ENCODE data around the gene KCNN3. TPM values are rescaled to one million over a fixed set of nuclear protein-coding genes. Genes with fewer than 3 reads are reported as not detected.

Gene KCNN3
- total RNA-seq, 1 donor: 0.09 TPM

DNA sequence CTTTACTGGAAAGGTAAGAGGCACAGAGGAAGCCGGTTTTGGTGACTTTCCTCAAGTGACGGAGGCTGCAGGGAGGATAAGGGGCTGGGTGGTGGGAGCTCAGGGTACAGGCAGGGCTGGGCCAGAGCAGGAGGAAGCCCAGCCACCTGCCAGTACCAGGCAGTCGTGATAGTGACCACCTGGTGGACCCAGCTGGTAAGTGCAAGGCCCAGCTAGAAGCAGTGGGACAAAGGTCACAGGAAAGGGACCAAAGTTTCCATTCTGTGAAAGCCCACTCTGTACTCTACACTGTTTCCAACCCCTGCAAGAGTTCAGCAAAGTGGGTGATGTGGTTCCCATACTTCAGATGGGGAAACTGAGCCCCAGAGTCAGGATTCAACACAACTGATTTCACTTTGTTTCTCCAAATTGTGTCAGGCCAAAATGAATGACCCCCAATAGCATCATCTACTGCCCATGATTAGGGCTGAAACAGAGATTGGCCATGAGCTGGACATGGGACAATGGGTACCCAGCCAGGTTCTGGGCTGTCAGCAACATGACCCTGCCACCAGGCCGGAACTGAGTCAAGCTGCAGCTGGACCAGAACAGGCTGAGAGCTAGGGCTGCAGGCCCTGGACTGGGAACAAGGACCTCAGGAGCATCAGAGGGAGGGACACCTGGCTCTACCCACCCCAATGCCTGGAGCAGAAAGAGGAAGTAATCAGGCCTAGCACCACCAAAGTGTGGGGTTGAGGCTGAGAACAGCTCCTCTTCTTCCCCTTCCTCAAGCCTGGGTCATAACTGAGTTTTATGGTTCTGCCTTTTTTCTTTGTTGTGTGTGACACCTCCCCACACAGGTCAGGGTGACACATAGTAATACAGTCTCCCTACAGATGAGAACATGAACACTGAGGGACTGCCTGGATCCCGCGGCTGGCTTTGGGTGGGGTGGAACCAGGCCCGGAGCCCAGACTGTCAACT is 50.2 kb downstream of the KCNN3 start:
- TF ChIP-seq, protein P1, sequence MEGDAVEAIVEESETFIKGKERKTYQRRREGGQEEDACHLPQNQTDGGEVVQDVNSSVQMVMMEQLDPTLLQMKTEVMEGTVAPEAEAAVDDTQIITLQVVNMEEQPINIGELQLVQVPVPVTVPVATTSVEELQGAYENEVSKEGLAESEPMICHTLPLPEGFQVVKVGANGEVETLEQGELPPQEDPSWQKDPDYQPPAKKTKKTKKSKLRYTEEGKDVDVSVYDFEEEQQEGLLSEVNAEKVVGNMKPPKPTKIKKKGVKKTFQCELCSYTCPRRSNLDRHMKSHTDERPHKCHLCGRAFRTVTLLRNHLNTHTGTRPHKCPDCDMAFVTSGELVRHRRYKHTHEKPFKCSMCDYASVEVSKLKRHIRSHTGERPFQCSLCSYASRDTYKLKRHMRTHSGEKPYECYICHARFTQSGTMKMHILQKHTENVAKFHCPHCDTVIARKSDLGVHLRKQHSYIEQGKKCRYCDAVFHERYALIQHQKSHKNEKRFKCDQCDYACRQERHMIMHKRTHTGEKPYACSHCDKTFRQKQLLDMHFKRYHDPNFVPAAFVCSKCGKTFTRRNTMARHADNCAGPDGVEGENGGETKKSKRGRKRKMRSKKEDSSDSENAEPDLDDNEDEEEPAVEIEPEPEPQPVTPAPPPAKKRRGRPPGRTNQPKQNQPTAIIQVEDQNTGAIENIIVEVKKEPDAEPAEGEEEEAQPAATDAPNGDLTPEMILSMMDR (IDR thresholded peaks at IDR 0.05; ENCODE audit: insufficient read depth, low read length): peak; percentile 55
- DNase-seq (ENCODE audit: low read depth): no peak
- H3K4me3 ChIP-seq (ENCODE audit: low read depth, low read length): no peak overlapping the region

DNA sequence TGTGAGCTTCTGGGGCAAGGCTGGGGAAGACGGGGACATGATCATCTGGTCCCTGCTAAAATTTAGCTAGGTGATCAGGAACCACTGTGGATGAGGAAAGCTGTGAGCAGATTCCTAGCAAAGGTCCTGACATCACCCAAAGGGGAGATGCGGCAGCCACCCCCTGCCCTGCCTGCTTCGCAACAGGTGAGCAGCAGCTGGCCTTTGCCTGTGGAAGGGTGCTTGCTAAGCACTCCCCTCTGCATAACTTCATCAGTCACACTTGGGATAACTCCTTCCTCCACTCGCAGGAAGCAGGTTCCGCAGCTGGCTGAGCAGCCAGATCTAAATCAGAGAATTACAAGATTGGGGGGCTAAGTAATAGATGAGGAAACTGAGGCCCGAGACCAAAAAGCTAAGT is 51.2 kb downstream of the KCNN3 start:
- H3K4me3 ChIP-seq (ENCODE audit: low read depth, low read length): no peak overlapping the region
- DNase-seq (ENCODE audit: low read depth): no peak
- TF ChIP-seq, protein P1 (IDR thresholded peaks at IDR 0.05; ENCODE audit: insufficient read depth, low read length): no peak

DNA sequence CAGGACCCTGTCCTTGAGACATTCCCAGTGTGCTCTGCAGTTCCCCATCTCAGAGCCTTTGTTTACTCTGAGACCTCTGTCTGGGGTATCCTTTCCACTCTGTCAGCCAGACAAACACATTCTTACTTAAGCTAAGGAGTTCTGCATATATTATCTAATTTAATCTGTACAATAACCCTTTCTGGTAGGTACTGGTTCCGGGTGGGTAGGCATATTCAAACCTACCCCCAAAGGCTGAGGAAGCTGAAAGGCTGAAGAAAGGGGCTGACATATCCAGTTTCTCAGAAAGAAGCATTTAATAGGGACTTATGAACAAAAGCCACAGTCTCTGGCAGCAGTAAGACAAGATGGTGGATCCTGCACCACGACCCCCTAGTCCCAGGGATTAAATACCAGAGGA is 53.1 kb downstream of the KCNN3 start:
- no peak for DNase-seq (ENCODE audit: low read depth)
- no peak overlapping the region for H3K4me3 ChIP-seq (ENCODE audit: low read depth, low read length)
- TF ChIP-seq, protein P1 (IDR thresholded peaks at IDR 0.05; ENCODE audit: insufficient read depth, low read length): no peak

DNA sequence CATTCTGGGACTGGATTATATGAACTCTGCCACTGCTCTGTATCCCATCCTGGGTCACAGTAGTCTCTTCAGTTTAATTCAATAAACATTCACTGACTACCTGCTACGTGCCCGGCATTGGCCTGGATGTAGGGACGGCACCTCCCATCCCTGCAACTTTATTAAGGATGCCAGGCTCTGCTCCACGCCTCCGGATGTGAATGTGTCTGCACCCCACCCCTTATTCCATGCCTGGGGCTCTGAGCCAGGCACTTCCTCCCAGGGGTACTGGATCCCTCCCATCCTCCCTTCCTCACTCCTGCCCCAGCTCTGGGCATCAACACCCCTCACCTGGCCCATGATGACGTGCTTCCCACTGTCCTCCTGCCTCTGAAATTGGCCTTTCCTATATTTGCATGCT is 53.7 kb downstream of the KCNN3 start:
- TF ChIP-seq, protein P1 (IDR thresholded peaks at IDR 0.05; ENCODE audit: insufficient read depth, low read length): no peak
- no peak for DNase-seq (ENCODE audit: low read depth)
- no peak overlapping the region for H3K4me3 ChIP-seq (ENCODE audit: low read depth, low read length)

DNA sequence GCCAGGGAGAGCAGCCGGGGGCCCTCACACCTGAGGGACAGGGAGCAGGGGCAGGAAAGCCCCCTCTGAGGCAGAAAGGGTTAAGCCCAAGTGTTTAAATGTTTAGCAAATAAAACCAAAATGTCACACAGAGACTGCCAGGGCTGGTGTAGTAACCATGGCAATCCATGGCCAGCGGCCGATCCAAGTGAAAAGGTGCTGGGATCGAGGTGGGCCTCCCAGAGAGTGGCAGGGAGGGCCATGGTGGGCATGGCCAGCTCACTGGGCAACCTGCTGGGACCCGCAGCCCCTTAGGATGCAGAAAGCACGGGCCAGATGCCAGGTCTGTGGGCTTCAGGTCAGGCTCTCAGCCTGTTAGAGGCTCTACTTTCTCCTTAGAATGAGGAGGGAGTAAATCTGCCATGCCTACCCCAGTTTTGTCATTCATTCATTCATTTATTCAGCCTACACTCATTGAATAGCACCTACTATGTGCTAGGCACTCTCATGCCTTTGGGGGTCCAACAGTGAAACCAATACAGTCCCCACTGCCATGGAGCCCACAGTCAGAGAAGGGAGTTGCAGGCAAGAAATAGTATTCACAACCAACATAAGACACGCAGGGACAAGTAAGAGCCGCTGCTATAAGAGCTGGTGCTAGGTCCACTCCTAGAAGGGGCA is 56.1 kb downstream of the KCNN3 start:
- no peak for DNase-seq (ENCODE audit: low read depth)
- TF ChIP-seq, protein P1 (IDR thresholded peaks at IDR 0.05; ENCODE audit: insufficient read depth, low read length): no peak
- H3K4me3 ChIP-seq (ENCODE audit: low read depth, low read length): no peak overlapping the region

DNA sequence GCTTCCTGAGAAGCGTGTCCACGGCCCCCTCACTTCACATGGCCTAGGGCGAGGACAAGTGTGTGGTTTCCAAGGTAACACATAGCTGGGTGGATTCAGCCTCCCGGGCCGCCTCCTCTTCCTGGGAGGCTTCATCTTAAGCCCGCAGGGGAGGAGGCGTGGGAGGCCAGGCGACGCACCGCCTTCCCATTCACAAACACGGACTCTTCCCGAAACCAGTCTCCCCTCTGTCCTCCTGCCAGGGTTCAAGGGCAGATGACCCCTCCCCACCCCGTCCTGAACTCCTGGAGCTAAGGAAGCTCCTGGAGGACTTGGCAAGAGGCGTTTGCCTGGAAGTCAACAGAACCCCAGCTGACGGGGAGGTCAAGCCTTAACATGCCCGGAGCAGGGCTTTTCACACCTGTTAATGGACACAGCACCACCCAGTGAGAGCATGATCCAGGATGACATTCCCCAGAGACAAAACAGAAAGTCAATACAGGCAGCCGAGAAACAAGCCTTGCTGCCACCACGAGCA is 56.7 kb downstream of the KCNN3 start:
- TF ChIP-seq, protein P1 (IDR thresholded peaks at IDR 0.05; ENCODE audit: insufficient read depth, low read length): no peak
- DNase-seq (ENCODE audit: low read depth): no peak
- no peak overlapping the region for H3K4me3 ChIP-seq (ENCODE audit: low read depth, low read length)
